Measurements from ENCODE around the gene CCDC178. TPM values are rescaled to one million over a fixed set of nuclear protein-coding genes. Genes with fewer than 3 reads are reported as not detected.
A peak's percentile ranks its signal among the peaks of the same experiment; 100 is the strongest.
"Not testable (repeated sequence)": the region's sequence is repeated elsewhere in the genome, so short reads cannot be mapped to it uniquely, and the experiment has no call there.

The CCDC178 gene
- total RNA-seq, 2 donors from 2014 or later = 0.22 to 0.29 TPM

GRCh38 chr18:32961538-32961937 lies 479.0 kb downstream of the CCDC178 start:
- H3K4me3 Mint-ChIP-seq = no peak overlapping the region
- 89 to 91% methylated on average over 4 to 5 of the region's 5 CpGs for WGBS, 2 experiments (ENCODE audit: insufficient coverage in 1 of 2, insufficient read length in 1 of 2)

GRCh38 chr18:32958746-32959145 lies 481.8 kb downstream of the CCDC178 start:
- no peak overlapping the region for H3K27ac Mint-ChIP-seq
- no peaks in the 10 kb centered on the region for H3K9me3 Mint-ChIP-seq
- H3K36me3 ChIP-seq (ENCODE audit: control insufficient read depth, insufficient read depth, low read length) = no peaks in the 10 kb centered on the region
- no peaks in the 10 kb centered on the region for H3K27me3 ChIP-seq (ENCODE audit: control insufficient read depth, insufficient read depth, low read length, poor library complexity, severe bottlenecking)
- no peaks in the 10 kb centered on the region for H3K4me1 Mint-ChIP-seq
- H3K9ac ChIP-seq (ENCODE audit: extremely low read depth, low read length, poor library complexity, severe bottlenecking) = no peak overlapping the region
- H3K36me3 Mint-ChIP-seq (ENCODE audit: low read depth) = no peaks in the 10 kb centered on the region
- H3K9me3 ChIP-seq (ENCODE audit: control insufficient read depth, low read length) = no peaks in the 10 kb centered on the region
- TF ChIP-seq CTCF (conservative IDR thresholded peaks at IDR 0.05) = no peak
- H3K4me3 ChIP-seq (ENCODE audit: low read length) = no peak overlapping the region
- WGBS, 2 experiments (ENCODE audit: insufficient coverage in 1 of 2, insufficient read length in 1 of 2) = 93% methylated on average over 1 of the region's 1 CpG; no CpG with 5 or more reads in 1 of the 2 experiments
- no peak overlapping the region for H3K4me3 Mint-ChIP-seq
- no peaks in the 10 kb centered on the region for H3K27me3 Mint-ChIP-seq (ENCODE audit: insufficient read depth)
- DNase-seq = no peak
- no peak overlapping the region for H3K27ac ChIP-seq (ENCODE audit: low read depth, low read length)
- no peaks in the 10 kb centered on the region for H3K4me1 ChIP-seq (ENCODE audit: control insufficient read depth, insufficient read depth, low read length)

More at GRCh38 chr18:32961538-32961937, 479.0 kb downstream of the CCDC178 start:
- Histone ChIP-seq H3K27ac (ENCODE audit: low read depth, low read length) (no peak overlapping the region), H3K9me3 (ENCODE audit: control insufficient read depth, low read length) (no peaks in the 10 kb centered on the region), H3K9ac (ENCODE audit: extremely low read depth, low read length, poor library complexity, severe bottlenecking) (no peak overlapping the region), H3K36me3 (ENCODE audit: control insufficient read depth, insufficient read depth, low read length) (no peaks in the 10 kb centered on the region), H3K4me1 (ENCODE audit: control insufficient read depth, insufficient read depth, low read length) (no peaks in the 10 kb centered on the region), H3K27me3 (ENCODE audit: control insufficient read depth, insufficient read depth, low read length, poor library complexity, severe bottlenecking) (no peaks in the 10 kb centered on the region), H3K4me3 (ENCODE audit: low read length) (no peak overlapping the region)
- Mint-ChIP-seq H3K27me3 (ENCODE audit: insufficient read depth) (no peaks in the 10 kb centered on the region), H3K9me3 (no peaks in the 10 kb centered on the region), H3K36me3 (ENCODE audit: low read depth) (no peaks in the 10 kb centered on the region), H3K27ac (no peak overlapping the region), H3K4me1 (no peaks in the 10 kb centered on the region)
- TF ChIP-seq CTCF (conservative IDR thresholded peaks at IDR 0.05) = no peak
- DNase-seq = no peak

DNA sequence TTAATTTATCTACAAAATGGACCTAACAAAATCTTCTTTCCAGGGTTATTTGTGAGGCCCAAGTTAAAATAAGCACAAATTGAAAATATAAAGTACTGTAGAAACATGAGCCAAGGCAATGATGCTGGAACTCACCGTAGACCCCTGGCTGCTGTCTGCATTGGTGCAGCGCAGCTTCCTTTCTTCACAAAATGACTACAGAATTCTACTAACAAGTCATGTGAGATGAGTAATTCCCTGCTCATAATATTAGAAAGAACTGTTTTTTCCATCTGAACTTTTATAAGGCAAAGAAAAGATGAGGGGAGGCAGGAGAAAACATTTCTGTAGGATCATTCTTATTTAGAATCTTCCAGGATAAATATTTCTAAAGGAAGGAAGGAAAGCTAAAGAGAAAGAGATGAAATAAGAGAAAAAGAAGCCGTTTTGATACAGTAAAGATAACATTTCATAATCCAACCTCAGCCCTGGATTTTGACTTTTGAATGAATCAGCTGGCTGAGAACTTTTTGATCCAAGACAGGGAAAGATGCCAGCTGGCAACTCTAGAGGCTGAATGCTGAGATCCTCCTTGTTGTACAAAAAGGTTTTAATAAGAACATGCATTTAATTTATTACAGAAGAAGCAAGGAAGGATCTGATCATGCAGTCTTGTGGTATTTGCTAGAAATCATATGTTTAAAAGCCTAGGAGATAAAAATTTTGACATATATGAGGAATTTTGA lies 483.8 kb downstream of the CCDC178 start:
- Histone ChIP-seq H3K36me3 (ENCODE audit: control insufficient read depth, insufficient read depth, low read length) (no peaks in the 10 kb centered on the region), H3K27ac (ENCODE audit: low read depth, low read length) (no peak overlapping the region), H3K9ac (ENCODE audit: extremely low read depth, low read length, poor library complexity, severe bottlenecking) (no peak overlapping the region), H3K27me3 (ENCODE audit: control insufficient read depth, insufficient read depth, low read length, poor library complexity, severe bottlenecking) (no peaks in the 10 kb centered on the region), H3K9me3 (ENCODE audit: control insufficient read depth, low read length) (peaks cover 15% of the 10 kb centered on the region), H3K4me1 (ENCODE audit: control insufficient read depth, insufficient read depth, low read length) (no peaks in the 10 kb centered on the region), H3K4me3 (ENCODE audit: low read length) (no peak overlapping the region)
- Mint-ChIP-seq H3K27ac (no peak overlapping the region), H3K9me3 (peaks cover 16% of the 10 kb centered on the region), H3K4me3 (no peak overlapping the region), H3K4me1 (no peaks in the 10 kb centered on the region), H3K36me3 (ENCODE audit: low read depth) (peaks cover 4% of the 10 kb centered on the region), H3K27me3 (ENCODE audit: insufficient read depth) (no peaks in the 10 kb centered on the region)
- peak; percentile 77 for TF ChIP-seq CTCF (conservative IDR thresholded peaks at IDR 0.05)
- 70 to 96% methylated on average over 2 to 3 of the region's 3 CpGs for WGBS, 2 experiments (ENCODE audit: insufficient coverage in 1 of 2, insufficient read length in 1 of 2)
- no peak for DNase-seq

GRCh38 chr18:32952318-32952717 lies 488.2 kb downstream of the CCDC178 start:
- H3K4me1 ChIP-seq (ENCODE audit: control insufficient read depth, insufficient read depth, low read length); H3K9ac ChIP-seq (ENCODE audit: extremely low read depth, low read length, poor library complexity, severe bottlenecking); H3K27ac Mint-ChIP-seq; H3K36me3 ChIP-seq (ENCODE audit: control insufficient read depth, insufficient read depth, low read length); H3K27ac ChIP-seq (ENCODE audit: low read depth, low read length); H3K4me3 Mint-ChIP-seq; H3K4me3 ChIP-seq (ENCODE audit: low read length); H3K27me3 ChIP-seq (ENCODE audit: control insufficient read depth, insufficient read depth, low read length, poor library complexity, severe bottlenecking); H3K4me1 Mint-ChIP-seq; H3K36me3 Mint-ChIP-seq (ENCODE audit: low read depth); H3K27me3 Mint-ChIP-seq (ENCODE audit: insufficient read depth); DNase-seq: not testable (repeated sequence)
- peaks cover 17% of the 10 kb centered on the region for H3K9me3 ChIP-seq (ENCODE audit: control insufficient read depth, low read length)
- 92% methylated on average over 2 of the region's 2 CpGs; no CpG with 5 or more reads in 1 of the 2 experiments for WGBS, 2 experiments (ENCODE audit: insufficient coverage in 1 of 2, insufficient read length in 1 of 2)
- H3K9me3 Mint-ChIP-seq = peaks cover 22% of the 10 kb centered on the region

All from endodermal cell (in vitro differentiated cells).